HG02970 (cell line): ENCODE data around the gene NSUN2.
A peak's percentile ranks its signal among the peaks of the same experiment; 100 is the strongest.
"Not testable (repeated sequence)": the region's sequence is repeated elsewhere in the genome, so short reads cannot be mapped to it uniquely, and the experiment has no call there.

Experiments used
- ATAC-seq: cut with Tn5 transposase; IDR thresholded peaks from one replicate; pipeline ENCODE4 v1.9.1; 2021; ENCODE audit warnings: mild to moderate bottlenecking, moderate library complexity, moderate number of reproducible peaks; ENCODE audit not compliant: unreplicated experiment, low FRiP score

The NSUN2 gene

DNA sequence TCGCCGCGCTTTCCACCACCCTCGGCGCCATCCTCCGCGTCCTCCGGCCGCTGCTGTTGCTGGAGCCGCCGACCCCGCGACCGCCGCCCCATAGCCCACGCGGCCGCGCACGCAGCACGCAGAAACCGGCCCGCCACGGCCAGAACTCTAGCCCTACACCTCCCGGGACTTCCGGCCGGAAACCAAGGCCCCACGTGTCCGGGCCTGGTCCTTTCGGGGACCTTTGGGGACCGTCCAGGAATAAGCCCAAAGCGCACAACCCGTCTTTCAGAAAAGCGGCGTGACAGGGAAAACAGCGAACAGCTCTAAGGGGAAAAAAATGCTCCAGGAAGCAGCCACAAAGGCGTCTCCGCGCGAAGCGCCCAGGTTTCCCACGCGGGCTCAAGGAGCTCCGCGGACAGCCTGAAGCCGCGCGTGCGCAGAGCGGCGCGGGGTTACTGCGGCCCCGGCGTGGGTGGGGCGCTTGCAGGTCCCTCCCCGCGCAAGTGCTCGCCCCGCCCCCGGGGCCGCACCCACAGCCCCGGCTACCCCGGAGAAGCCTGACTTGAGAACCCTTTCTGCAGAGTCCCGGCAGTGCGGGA is at the start of gene NSUN2, which contains the start of gene SRD5A1:
Gene NSUN2, minus strand, starts transcription at position 157 of the 581 bp plus-strand sequence. Its CDS starts 65 bp downstream, at position 92.
Gene SRD5A1, plus strand, starts transcription at position 553 of the 581 bp plus-strand sequence. CDS start 137 bp downstream, outside the sequence.
- ATAC-seq: peak; percentile 90

DNA sequence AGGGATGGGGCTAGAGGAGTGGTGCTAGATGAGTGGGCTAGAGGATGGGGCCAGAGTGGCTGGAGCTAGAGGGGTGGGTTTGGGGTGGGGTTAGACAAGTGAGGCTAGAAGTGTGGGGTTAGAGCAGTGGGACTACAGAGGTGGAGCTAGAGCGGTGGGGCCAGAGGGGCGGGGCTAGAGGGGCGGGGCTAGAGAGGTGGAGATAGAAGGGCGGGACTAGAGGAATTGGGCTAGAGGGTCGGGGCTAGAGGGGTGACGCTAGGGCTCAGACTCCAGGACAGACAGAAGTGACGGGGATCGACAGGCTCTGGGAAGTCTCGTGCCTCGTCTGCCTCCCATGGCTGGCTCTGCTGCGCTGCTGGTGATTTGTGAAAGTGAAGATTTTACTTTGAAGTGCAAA is 49.4 kb upstream of the NSUN2 start:
- no peak for ATAC-seq

DNA sequence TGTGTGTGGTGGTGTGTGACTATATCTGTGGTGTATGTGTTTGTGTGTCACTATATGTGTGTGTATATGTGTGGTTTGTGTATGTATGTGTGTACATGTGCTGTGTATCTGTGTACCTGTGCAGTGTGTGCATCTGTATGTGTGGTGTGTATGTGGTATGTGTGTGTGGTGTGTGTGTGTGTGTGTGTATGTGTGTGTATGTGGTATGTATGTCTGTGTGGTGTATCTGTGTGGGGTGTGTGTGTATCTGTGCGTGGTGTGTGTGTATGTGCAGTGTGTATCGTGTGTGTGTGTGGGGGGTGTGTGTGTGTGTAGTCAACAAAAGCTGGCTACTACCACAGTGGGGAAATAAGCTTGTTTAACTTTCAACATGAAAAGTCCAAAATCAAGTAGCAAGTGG is 48.8 kb upstream of the NSUN2 start:
- no peak for ATAC-seq

DNA sequence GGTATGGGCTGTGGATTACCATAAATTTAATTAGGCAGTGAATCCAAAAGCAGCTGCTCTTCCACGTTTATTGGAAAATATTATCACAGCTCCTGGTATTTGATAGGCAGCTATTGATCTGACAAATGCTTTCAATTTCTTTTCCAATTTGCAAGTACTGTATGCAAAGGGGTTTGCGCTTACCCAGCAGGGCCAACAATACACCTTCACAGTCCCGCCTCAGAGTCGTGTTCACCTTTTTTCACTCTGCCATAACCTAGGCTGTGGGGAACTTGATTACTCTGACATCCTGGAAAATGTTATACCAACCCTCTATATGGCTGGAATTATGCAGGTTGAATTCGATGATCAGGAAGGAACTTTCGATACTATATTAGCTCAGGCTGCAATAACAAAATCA is 48.1 kb upstream of the NSUN2 start:
- ATAC-seq: no peak

DNA sequence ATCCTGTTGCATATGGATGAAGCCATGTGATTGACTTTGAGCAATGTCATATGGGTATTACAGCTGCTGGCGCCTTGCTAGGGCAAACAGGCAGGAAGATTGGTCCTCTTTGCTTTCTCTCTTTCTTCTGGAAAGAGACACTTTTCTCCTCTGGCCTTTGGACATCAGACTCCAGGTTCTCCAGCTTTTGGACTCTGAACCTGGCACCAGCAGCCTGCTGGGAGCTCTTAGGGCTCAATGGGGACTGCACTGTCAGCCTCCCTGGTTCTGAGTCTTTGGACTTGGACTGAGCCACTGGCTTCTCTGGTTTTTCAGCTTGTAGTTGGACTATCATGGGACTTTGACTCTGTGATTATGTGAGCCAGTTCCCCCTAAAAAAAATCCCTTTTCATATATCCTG is 45.5 kb upstream of the NSUN2 start:
- ATAC-seq: no peak

DNA sequence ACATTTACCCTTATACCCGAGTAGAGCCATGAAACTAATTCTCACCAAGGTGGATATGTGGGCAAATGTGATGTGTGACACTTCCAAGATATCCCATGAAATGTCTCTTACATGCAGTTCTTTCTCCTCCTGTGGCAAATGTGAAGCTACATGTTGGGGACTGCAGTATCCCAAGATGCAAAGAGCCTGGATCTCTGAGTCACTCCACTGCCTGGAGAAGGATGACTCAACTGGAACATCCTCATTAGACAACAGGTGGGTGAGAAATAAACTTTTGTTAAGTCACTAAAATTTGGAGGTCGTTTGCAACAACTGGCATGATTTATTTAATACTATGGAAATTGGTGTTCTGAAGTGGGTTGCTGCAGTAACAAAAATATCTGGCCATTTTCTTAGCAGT is 43.9 kb upstream of the NSUN2 start:
- no peak for ATAC-seq

DNA sequence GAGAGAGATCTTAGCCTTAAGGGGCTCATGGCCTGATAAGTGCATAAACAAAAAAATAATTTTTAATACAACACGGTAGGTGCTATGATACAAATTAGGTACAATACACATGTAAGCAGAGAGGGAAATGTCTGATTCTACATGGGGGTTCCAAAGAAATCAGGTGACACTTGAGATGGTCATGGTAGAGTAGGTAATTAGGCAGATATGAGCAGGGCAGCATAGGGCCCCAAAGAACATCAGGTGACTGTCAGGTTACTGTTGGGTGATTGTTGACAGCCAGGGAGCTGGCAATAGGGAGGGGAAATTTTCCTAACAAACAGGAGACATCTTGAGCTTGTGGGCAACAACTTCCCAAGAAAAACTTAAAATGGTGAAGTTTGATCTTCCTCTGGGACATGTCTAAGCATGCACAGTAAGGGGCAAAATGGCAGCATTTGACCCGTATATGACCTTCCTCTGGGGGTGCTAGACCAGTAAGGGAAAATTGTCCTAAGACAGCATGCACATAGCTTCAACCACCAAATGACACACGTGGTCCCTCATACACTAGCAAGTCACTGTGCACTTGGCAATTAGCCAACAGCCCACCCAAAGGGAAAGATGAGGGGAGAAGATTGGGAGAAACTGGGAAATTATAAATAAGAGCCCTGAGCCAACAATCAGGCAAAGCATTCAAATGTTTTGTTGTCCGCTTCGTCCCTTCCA is 43.1 kb upstream of the NSUN2 start:
- ATAC-seq: no peak

DNA sequence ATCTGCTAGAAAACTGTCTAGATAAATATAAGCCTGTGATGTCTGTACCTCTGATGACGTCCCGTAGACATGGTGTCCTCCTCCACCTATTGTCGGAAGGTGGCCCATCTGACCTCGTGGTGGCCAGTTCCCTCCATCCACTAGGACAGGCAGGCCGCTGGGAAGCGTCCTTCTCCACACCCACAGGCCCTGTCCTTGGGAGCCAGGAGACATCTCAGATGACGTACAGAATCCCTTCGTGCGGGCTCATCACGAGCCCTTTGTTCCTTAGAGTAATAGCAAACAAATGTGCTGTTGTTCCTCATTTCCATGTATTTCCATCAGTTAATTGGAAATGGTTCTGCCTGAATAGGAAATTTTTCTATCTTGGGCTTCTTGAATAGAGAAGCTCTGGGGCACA is 42.0 kb upstream of the NSUN2 start:
- no peak for ATAC-seq

DNA sequence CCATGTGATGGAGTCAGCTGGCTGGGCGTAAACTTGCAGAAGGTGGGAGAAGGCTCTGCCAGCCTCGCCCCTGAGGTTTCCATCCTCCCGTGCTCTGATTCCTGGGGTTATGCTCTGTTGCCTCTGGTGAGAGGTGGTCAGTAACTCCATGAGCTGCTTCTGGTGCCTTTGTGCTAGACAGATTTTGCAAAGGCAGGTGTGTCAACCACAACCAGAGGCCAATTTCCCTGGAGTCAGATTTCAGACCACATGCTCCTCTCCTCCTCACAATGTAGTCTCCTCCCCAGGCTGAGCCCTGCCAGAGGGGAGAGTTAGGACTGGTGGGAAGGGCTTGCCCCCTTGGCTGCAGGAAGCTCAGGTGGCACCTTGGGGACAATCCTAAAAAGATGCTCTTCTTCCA is 41.6 kb upstream of the NSUN2 start:
- no peak for ATAC-seq

DNA sequence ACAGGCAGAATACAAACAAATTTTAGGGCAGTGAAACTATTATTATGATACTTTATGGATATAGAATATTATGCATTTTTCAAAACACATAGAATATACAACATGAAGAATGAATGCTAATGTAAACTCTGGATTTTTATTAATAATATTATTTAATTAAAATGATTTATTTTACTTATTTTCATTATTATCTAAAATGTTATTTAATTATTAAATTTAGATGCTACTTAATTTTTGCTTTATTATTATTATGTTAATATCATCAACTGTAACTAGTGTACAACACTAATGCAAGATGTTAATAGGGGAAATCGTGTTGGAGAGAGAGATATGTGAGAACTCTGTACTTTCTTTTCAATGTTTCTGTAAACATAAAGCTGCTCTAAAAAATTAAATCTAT is 41.1 kb upstream of the NSUN2 start:
- ATAC-seq: no peak

DNA sequence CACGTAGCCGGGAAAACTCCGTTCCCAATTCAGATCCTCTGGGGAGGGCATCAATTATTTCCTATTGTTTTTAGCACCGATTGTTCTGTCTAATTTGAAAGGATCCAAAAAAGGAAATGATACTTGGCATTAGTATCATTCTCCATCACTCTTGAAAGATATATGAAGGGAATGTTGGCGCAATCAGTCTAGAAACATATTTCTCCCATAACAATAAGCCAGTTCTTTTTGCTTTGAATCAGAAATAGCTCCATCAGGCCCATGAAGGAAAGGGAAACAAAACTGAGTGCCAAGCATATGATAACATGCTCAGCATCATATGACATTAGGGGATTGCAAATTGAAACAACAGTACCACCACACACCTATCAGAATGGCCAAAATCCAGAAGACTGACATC is 40.2 kb upstream of the NSUN2 start:
- ATAC-seq: no peak

DNA sequence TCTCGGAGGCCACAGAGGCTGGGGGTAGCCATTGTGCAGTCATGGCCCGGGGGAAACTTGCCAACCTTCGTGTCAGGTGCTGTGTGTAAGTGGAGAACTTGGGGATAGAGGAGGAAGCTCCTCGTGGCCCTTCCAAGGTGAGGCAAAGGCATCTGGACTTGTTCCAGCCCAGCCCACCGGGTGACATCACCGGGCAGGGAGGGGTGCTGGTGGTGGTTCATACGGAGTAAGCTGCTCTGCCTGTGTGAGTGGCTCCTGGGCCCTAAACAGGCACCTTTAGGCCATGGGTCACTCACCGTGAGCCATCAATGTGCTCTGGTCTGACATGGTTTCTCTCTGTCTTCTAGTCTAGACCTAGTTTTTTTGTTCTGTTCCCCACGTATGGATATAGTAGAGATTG is 35.9 kb upstream of the NSUN2 start:
- not testable (repeated sequence) for ATAC-seq

DNA sequence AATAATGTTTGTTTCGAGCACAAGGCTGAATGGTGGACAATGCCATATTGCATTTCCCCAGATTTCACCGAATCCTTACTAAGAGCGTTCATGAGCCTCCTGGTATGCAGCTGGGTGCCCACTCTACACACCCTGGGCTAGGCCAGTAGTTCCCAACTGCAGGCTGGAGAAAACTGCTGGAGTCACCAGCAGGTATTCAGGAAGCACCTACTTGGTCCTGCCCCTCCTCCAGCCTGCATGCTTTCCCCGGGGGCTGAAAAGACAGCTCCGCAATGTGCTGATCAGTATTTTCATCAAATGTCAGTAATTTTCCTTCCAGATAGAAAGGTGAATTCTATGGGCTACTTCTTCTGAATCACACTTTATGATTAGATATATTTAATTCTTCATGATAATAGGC is 34.8 kb upstream of the NSUN2 start:
- no peak for ATAC-seq

DNA sequence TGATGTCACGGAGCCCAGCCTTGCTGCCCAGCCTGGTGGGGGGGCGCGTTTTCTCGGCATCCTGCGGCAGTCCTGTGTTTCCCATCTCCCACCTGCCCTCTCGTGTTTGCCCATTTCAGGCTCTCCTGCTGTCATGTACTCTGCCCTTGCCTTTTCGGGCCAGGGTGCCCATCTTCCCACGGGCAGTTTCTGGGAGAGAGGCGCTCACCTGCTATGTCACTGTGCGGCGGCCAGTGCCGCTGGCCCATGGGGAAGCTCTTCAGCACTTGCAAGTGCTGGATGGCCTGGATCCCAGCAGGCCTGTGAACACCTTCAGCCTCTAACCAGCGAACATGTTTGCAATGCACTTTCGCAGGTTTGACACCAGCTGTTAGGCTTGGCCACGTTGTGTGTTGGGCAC is 33.9 kb upstream of the NSUN2 start:
- ATAC-seq: no peak

DNA sequence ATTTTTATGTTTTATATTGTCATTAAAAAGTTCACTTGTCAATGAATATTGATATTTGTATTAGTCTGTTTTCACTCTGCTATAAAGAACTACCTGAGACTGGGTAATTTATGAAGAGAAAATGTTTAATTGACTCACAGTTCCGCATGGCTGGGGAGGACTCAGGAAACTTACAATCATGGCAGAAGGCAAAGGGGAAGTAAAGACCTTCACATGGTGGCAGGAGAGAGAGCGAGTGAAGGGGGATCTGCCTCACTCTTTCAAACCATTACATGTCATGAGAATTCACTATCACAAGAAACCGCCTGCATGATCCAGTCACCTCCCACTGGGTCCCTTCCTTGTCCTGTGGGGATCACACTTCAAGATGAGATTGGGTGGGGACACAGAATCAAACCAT is 27.8 kb upstream of the NSUN2 start:
- peak; percentile 32 for ATAC-seq

DNA sequence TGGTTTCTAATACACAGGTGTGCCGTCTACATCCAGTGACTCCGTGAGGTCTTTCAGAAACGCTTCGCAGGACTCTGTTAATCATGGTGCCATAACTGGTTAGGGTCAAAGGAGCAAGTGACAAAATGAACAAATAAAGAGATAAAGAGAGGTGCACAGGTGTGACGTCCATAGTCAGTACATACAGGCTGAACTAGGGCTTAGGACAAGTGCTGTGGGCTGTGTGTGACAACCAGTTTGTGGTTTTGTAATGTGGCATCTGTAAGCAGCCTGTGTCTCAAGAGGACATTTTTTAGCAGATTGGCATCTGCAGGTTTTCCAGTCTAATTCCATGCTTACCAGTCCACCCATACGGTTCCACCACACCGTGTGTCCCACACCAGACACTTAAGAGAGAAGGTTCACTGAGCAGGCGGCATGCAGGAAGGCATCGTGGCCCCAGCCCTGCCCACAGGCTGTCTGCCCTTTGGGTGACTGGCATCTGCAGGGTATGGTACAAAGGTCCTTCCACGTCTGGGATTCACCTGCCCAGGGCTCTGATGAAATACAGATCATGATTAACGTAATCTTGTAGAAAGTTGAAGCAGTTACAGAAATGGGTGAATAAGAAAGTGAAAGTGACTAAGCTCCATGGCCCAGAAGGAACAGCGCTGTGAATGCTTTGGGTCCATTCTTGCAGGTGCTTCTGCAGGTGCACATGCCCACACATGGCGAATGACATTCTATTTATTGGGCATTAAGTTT is 27.3 kb upstream of the NSUN2 start:
- peak; percentile 71 for ATAC-seq

DNA sequence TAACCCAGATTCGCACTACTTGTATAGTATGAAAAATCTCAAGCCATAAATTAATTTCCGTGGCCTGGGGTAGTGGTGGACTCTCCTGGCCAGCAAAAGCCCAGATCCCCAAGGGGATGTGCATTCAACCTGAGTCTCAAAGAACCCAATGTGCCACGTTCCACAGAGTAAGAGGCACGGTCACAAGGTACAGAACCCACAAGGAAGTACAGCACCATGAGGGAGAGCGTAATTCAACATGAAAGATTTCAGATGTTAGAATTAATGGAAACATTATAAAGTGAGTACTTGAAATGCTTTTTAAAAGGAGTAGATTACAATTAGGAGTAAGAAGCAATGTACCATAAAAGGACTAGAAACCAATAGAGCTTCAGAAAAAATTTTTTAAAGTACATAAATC is 23.8 kb upstream of the NSUN2 start:
- ATAC-seq: no peak

DNA sequence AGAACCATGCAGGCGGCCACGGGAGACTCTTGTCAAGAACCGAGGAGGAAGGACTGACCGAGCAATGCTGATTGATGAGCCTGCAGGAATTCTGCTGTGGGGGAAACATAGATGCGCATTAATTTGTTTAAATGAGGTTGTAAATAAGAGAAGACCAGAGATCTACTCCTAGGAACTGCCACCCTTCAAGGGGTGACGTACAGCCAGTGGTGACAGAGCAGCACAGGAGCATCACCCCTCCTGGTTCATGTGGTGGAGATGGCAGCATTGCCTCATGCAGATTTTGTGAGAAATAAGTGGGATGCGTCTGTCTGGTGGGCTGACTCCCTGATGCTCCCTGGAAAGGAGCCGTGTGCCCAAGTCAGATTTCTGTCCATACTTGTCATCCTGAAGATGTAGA is 22.6 kb upstream of the NSUN2 start:
- no peak for ATAC-seq

DNA sequence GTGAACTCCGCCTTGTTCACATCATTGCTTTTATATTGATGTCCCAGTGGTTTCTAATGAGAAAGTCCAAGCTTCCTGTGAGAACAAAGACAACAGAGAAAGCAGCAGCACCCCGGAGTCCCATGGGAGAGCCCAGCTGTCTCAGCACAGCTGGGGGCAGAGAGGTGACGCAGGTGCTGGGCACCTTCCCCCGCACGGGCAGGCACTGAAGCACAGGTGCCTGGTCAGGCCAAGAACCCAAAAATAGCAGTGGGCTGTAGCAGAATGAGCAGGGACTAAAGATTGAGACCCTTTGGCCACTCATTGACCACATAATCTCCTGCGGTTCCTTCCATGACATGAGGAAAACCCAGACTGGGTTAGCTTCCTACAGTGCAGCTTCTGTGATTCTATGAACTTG is 19.2 kb upstream of the NSUN2 start:
- peak; percentile 64 for ATAC-seq

DNA sequence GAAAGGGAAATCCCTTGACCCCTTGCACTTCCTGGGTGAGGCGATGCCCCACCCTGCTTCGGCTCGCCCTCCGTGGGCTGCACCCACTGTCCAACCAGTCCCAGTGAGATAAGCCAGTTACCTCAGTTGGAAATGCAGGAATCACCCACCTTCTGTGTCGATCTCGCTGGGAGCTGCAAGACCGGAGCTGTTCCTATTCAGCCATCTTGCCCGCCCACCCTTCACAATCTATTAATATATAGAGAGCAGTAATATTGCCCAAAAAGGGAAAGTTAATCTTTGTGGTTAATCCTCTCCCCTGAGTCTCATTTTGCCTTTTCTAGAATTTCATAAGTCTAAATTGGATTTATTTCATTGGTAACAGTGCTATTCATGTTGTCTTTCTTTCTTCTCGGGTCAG is 16.8 kb upstream of the NSUN2 start:
- no peak for ATAC-seq

DNA sequence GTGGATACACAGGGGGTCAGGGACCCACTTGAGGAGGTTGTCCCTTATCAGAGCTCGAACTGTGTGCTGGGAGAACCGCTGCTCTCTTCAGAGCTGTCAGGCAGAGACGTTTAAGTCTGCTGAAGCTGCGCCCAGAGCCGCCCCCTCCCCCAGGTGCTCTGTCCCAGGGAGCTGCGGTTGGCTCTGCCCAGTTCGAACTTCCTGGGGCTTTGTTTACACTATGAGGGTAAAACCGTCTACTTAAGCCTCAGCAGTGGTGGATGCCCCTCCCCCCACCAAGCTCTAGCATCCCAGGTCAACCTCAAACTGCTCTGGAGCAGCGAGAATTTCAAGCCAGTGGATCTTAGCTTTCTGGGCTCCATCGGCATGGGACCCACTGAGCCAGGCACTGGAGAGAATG is 16.3 kb upstream of the NSUN2 start:
- no peak for ATAC-seq
